AG04450 (cell line): ENCODE results near the gene UNKL. TPM values are rescaled to one million over a fixed set of nuclear protein-coding genes. Genes with fewer than 3 reads are reported as not detected.

Experiments used
- CTCF ChIA-PET: fragments of 300-600, 350-600 bp; formaldehyde crosslinking; extraction: SDS; loops from one replicate; lab custom pipeline; 2022; ENCODE audit warnings: antibody characterized with exemption, inconsistent platforms; lab: Charles Lee
- POLR2A ChIA-PET: fragments of 350-600 bp; formaldehyde crosslinking; extraction: SDS; loops from one replicate; lab custom pipeline; 2021; ENCODE audit warnings: antibody characterized with exemption, inconsistent platforms; lab: Yijun Ruan, JAX
- DNase-seq: peaks from one replicate; pipeline ENCODE4 v3.0.0-alpha.2; 2011; ENCODE audit warnings: low read depth, low spot score
- H3K27ac ChIP-seq: one replicate; pipeline ENCODE4 v1.5.1; 2012; ENCODE audit warnings: low read depth, low read length, control low read depth
- H3K27me3 ChIP-seq: one replicate; pipeline ENCODE4 v1.6.0; 2012; ENCODE audit warnings: low read length; ENCODE audit not compliant: control insufficient read depth, insufficient read depth
- H3K4me3 ChIP-seq: 2 replicates; pipeline ENCODE4 v1.5.1; 2011; ENCODE audit warnings: mild to moderate bottlenecking, low read depth, low read length, control low read depth
- H3K9me3 ChIP-seq: 2 replicates; pipeline ENCODE4 v1.5.1; 2012; ENCODE audit warnings: low read length; ENCODE audit not compliant: control insufficient read depth, insufficient read depth
- polyA plus RNA-seq: library from polyadenylated mRNA; depleted of rRNA; stranded (reverse); fragments of >200 nt; gene quantifications from 2 replicates; pipeline ENCODE4 v1.2.3, GENCODE V29; 2011
- TF ChIP-seq, protein P1 (sequence below): IDR thresholded peaks from 2 replicates; pipeline ENCODE4 v1.5.1; 2011; ENCODE audit warnings: low read depth, low read length, control low read depth, inconsistent platforms

Gene UNKL
- polyA plus RNA-seq, 1 experiment, result 7.6 TPM

DNA sequence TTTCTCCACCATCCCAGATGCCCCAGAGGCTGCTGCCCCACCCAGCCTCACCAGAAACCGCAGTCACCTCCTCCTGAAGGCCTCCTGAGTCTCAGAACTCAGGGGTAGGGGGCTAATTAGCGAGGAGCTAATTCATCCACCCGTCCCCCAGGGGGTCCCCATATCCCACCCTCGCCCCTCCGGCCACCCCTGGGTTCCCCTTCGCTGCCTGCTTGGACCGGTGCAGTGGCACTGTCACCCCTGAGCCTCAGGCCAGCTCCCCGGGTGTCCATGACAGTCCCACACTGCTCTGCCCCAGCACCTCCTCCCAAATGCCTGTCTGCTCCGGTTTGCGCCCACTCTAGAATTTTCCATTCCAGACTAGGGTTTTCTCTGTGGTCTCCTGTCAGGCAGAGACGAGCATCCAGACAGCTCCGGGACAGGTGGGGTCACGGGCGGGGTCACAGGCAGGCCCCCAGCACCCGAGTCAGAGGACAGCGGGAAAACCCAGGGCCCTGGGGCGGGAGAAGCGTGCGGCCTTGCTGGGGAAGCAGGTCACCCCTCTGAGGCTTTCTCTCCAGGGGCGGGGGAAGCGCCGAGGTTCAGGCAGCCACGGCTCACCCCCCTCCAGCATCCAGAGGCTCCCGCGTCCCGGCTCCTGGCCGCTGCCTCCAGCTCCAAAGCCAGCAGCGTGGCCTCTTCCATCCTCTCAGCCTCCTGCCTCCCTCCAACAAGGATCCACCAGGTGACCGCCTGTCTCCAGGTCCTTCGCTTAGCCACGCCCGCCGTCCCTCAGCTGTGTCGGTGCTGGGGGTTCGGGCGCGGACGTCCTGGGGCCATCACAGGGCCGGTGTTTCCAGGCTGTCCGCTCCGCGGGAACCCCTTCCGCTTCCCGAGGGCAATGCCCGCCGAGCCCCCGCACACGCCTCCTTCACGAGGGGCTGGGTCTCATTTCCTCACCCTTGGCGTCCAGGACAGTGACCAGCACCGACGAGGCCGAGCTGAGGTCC is 13.3 kb upstream of the UNKL start:
- Histone ChIP-seq H3K4me3 (no peak overlapping the region), H3K27ac (no peak overlapping the region), H3K27me3 (no peaks in the 10 kb centered on the region), H3K9me3 (no peaks in the 10 kb centered on the region)
- ChIA-PET POLR2A (no interaction called here), CTCF (no interaction called here)
- TF ChIP-seq, protein P1, sequence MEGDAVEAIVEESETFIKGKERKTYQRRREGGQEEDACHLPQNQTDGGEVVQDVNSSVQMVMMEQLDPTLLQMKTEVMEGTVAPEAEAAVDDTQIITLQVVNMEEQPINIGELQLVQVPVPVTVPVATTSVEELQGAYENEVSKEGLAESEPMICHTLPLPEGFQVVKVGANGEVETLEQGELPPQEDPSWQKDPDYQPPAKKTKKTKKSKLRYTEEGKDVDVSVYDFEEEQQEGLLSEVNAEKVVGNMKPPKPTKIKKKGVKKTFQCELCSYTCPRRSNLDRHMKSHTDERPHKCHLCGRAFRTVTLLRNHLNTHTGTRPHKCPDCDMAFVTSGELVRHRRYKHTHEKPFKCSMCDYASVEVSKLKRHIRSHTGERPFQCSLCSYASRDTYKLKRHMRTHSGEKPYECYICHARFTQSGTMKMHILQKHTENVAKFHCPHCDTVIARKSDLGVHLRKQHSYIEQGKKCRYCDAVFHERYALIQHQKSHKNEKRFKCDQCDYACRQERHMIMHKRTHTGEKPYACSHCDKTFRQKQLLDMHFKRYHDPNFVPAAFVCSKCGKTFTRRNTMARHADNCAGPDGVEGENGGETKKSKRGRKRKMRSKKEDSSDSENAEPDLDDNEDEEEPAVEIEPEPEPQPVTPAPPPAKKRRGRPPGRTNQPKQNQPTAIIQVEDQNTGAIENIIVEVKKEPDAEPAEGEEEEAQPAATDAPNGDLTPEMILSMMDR, result no peak
- DNase-seq, result no peak

DNA sequence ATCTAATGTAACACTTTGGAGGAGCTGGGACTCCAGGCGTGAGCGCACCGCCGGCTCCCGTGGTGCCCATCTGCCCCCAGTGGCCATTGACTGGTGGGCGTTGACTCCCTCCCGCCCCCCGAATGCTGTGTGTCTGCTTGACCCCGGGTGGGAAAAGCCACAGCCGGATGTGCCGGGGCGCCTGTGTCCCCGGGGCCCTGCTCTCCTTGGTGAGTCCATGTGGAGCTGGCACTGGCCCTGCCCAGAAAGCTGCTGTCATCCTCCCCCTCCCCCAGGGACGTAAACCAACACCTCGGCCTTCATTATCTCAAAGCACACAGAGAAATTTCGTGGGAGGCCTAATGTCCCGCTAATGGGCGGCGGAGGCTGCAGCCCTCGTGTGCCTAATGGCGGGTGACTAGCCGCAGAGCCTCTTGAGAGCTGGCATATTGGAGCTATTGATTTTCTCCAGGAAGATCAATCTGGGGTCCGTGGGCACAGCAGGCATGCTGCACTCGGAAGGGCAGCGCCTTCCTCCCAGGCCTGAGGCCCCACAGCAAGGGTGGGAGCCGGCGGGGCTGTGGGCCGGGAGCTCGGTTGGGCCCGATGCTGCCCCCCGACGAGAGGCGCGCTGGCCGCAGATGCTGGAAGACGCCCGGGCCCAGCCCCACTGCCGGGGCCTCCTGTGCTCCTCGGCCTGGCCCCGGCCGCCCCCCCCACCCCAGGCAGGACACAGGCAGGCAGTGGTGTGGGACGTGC is 12.4 kb upstream of the UNKL start:
- Histone ChIP-seq H3K27me3 (no peaks in the 10 kb centered on the region), H3K4me3 (no peak overlapping the region), H3K27ac (no peak overlapping the region), H3K9me3 (peaks cover 5% of the 10 kb centered on the region)
- no peak for DNase-seq
- TF ChIP-seq, protein P1, result no peak
- POLR2A ChIA-PET, result no interaction called here
- CTCF ChIA-PET, result no interaction called here

DNA sequence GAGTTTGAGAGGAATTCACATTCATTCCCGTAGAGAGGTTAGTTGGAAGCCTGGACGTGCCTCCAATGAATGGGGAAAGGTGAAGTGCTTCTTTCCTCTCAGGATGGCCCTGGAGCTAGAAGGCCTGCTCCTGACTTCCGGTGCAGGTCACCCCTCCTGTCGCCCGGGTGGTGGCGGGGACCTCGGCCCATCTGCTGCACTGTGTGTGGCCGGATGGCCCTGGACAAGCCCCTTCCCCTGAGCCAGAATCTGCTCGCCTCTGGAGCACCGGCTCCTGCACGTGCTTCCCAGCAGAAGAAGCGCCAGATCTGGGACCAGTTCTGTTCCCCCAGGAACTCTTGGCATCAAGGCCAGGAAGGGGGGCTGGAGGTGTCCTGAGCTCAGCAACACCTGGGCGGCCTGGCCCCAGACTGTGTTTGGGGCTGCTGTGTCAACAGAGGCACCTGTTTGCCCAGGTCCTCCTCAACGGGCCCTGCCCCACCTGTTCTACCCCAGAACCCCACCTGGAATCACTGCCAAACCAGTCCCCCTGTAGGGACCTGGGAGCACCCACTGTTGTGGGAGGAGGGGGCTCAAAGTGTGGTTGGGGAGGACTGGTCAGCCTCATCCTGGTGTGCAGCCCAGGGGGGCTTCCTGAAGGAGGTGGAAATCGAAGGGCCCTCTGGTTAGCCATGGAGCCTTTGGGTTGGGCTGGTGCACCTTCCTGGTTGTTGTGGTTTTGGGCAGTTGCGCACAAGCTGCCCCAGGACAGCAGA is 11.3 kb upstream of the UNKL start:
- no peak overlapping the region for H3K27ac ChIP-seq
- ChIA-PET CTCF (no interaction called here), POLR2A (no interaction called here)
- H3K9me3 ChIP-seq, result peaks cover 5% of the 10 kb centered on the region
- DNase-seq, result no peak
- TF ChIP-seq, protein P1, result no peak
- H3K4me3 ChIP-seq, result no peak overlapping the region
- no peaks in the 10 kb centered on the region for H3K27me3 ChIP-seq

DNA sequence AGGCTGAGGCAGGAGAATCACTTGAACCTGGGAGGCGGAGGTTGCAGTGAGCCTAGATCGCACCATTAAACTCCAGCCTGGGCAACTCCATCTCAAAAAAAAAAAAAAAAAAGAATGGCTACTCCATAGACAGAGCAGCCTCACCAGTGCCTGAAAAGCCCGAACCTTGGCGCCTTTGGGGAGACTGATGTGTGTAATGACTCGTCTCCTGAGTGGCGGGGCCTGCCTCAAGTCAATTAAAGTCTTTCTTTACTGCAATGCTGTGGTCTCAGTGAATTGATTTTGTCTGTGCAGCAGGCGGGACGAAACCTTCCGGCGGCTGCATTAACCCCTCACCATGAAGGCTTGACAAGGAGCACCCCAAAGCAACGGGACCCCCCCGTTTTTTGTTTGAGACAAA is 9.5 kb upstream of the UNKL start:
- TF ChIP-seq, protein P1, result no peak
- POLR2A ChIA-PET, result interaction anchor here (0.7 kb wide), 1 partner anchor 283 kb away, joined by 8 read pairs; no protein-coding TSS in a partner anchor
- DNase-seq, result no peak
- Histone ChIP-seq H3K4me3 (no peak overlapping the region), H3K27me3 (no peaks in the 10 kb centered on the region), H3K9me3 (peaks cover 10% of the 10 kb centered on the region), H3K27ac (no peak overlapping the region)
- CTCF ChIA-PET, result no interaction called here
